H1 (cell line): ENCODE measurements around the gene CHD8. TPM values are rescaled to one million over a fixed set of nuclear protein-coding genes. Genes with fewer than 3 reads are reported as not detected.

Experiments used
- CTCF ChIA-PET: fragments of 300-600 bp; sonication (Branson Sonifier 250); formaldehyde crosslinking; loops from one replicate; lab custom pipeline; 2021; ENCODE audit not compliant: partially characterized antibody; lab: Charles Lee
- POLR2A ChIA-PET: fragments of 300-600 bp; sonication (Branson Sonifier 250); formaldehyde crosslinking; loops from one replicate; lab custom pipeline; 2021; ENCODE audit warnings: inconsistent platforms; ENCODE audit not compliant: partially characterized antibody; lab: Charles Lee
- DNase-seq, 2 experiments: peaks; one replicate each; pipeline versions ENCODE4 v3.0.0 to v3.0.0-alpha.2; 2010 to 2022; ENCODE audit warnings: low spot score in 2 of 2, low read depth in 1 of 2, mixed read lengths in 1 of 2
- FAIRE-seq: peaks from 2 replicates; lab custom pipeline; 2011; peaks lifted over from hg19 to GRCh38; lab: Jason Lieb, UNC
- H2AFZ ChIP-seq: 2 replicates; pipeline ENCODE4 v1.8.1; 2012; ENCODE audit warnings: low read length, inconsistent platforms
- H2AK5ac ChIP-seq: 2 replicates; pipeline ENCODE4 v1.6.1; 2013; ENCODE audit warnings: low read depth, low read length
- H2BK120ac ChIP-seq: replicated peaks from 2 replicates; pipeline ENCODE3; 2013; ENCODE audit warnings: low read depth, low read length, inconsistent platforms
- H2BK12ac ChIP-seq: 2 replicates; pipeline ENCODE4 v1.6.1; 2013; ENCODE audit warnings: low read depth, low read length
- H2BK15ac ChIP-seq: 2 replicates; pipeline ENCODE4 v1.6.1; 2013; ENCODE audit warnings: low read length
- H2BK20ac ChIP-seq: 2 replicates; pipeline ENCODE4 v1.6.1; 2013; ENCODE audit warnings: low read length
- H2BK5ac ChIP-seq: 2 replicates; pipeline ENCODE4 v1.6.1; 2013; ENCODE audit warnings: low read depth, low read length
- H3K14ac ChIP-seq: 2 replicates; pipeline ENCODE4 v1.6.1; 2013; ENCODE audit warnings: inconsistent platforms; ENCODE audit not compliant: insufficient read length
- H3K18ac ChIP-seq: 2 replicates; pipeline ENCODE4 v1.6.1; 2013; ENCODE audit warnings: low read length; ENCODE audit errors: extremely low read depth
- H3K23ac ChIP-seq: 2 replicates; pipeline ENCODE4 v1.6.1; 2013; ENCODE audit warnings: inconsistent platforms; ENCODE audit not compliant: insufficient read length
- H3K23me2 ChIP-seq: 2 replicates; pipeline ENCODE4 v1.6.1; 2013; ENCODE audit warnings: low read depth, low read length
- H3K27ac ChIP-seq: 2 replicates; pipeline ENCODE4 v1.6.1; 2011; ENCODE audit warnings: low read depth, low read length, inconsistent platforms
- H3K27me3 ChIP-seq, 4 experiments: replicated peaks in 1 of 4; 1 replicate in 1 of 4; 2 replicates in 3 of 4; pipeline versions ENCODE4 v1.6.1 to v1.8.1; 2011 to 2013; ENCODE audit warnings: low read length in 3 of 4, mild to moderate bottlenecking in 3 of 4, inconsistent platforms in 2 of 4, mixed read lengths in 2 of 4, moderate library complexity in 1 of 4; ENCODE audit not compliant: control insufficient read depth in 3 of 4, insufficient read depth in 3 of 4; ENCODE audit errors: extremely low read depth in 1 of 4
- H3K36me3 ChIP-seq, 4 experiments: 2 replicates each; pipeline versions ENCODE4 v1.6.1 to v1.8.1; 2011 to 2013; ENCODE audit warnings: mild to moderate bottlenecking in 4 of 4, low read length in 3 of 4, moderate library complexity in 2 of 4, control low read depth in 1 of 4, inconsistent platforms in 1 of 4; ENCODE audit not compliant: insufficient read depth in 4 of 4, control insufficient read depth in 2 of 4
- H3K4ac ChIP-seq: replicated peaks from 2 replicates; pipeline ENCODE3; 2013; ENCODE audit warnings: low read length, low read depth, mixed read lengths, inconsistent platforms; ENCODE audit not compliant: insufficient read length
- H3K4me1 ChIP-seq, 4 experiments: replicated peaks in 1 of 4; 1 replicate in 1 of 4; 2 replicates in 3 of 4; pipeline versions ENCODE4 v1.6.1 to v1.8.1; 2011 to 2013; ENCODE audit warnings: low read length in 3 of 4, inconsistent platforms in 2 of 4, mixed read lengths in 1 of 4; ENCODE audit not compliant: insufficient read depth in 4 of 4, control insufficient read depth in 3 of 4
- H3K4me2 ChIP-seq, 2 experiments: 2 replicates each; pipeline versions ENCODE4 v1.6.1 to v1.8.1; 2011 to 2013; ENCODE audit warnings: low read depth in 2 of 2, low read length in 2 of 2, control low read depth in 1 of 2, inconsistent platforms in 1 of 2, mild to moderate bottlenecking in 1 of 2; ENCODE audit not compliant: insufficient read depth in 1 of 2
- H3K4me3 ChIP-seq, 4 experiments: fragments of 200-600, 300-600 bp in 1 of 4; sonication (generic), shearing (Covaris generic), sonication (Bioruptor Twin) in 1 of 4; 2 replicates each; pipeline versions ENCODE4 v1.5.1 to v1.8.1; 2011 to 2016; ENCODE audit warnings: low read length in 4 of 4, low read depth in 3 of 4, control low read depth in 2 of 4, inconsistent platforms in 2 of 4, mild to moderate bottlenecking in 2 of 4, mixed read lengths in 1 of 4, moderate library complexity in 1 of 4; ENCODE audit not compliant: insufficient read depth in 2 of 4; ENCODE audit errors: extremely low read depth in 1 of 4
- H3K56ac ChIP-seq: replicated peaks from 2 replicates; pipeline ENCODE3; 2013; ENCODE audit warnings: low read depth, mild to moderate bottlenecking, mixed read lengths, low read length, inconsistent platforms; ENCODE audit not compliant: insufficient read length
- H3K79me1 ChIP-seq: 2 replicates; pipeline ENCODE4 v1.6.1; 2013; ENCODE audit warnings: low read depth, low read length, control low read depth
- H3K79me2 ChIP-seq, 2 experiments: 2 replicates each; pipeline versions ENCODE4 v1.6.1 to v1.8.1; 2012 to 2013; ENCODE audit warnings: low read length in 2 of 2, mild to moderate bottlenecking in 2 of 2, inconsistent platforms in 1 of 2; ENCODE audit not compliant: insufficient read depth in 2 of 2, control insufficient read depth in 1 of 2
- H3K9ac ChIP-seq, 4 experiments: replicated peaks in 1 of 4; 1 replicate in 1 of 4; 2 replicates in 3 of 4; pipeline versions ENCODE4 v1.6.1 to v1.8.1; 2011 to 2013; ENCODE audit warnings: low read depth in 3 of 4, low read length in 3 of 4, control low read depth in 2 of 4, mild to moderate bottlenecking in 2 of 4, moderate library complexity in 2 of 4, inconsistent platforms in 1 of 4; ENCODE audit errors: extremely low read depth in 1 of 4
- H3K9me3 ChIP-seq, 2 experiments: 2 replicates each; pipeline versions ENCODE4 v1.6.1 to v1.8.1; 2012 to 2013; ENCODE audit warnings: mild to moderate bottlenecking in 2 of 2, moderate library complexity in 2 of 2, control low read depth in 1 of 2, inconsistent platforms in 1 of 2, low read depth in 1 of 2, low read length in 1 of 2, mixed read lengths in 1 of 2; ENCODE audit not compliant: insufficient read depth in 2 of 2
- H4K20me1 ChIP-seq, 2 experiments: replicated peaks in 1 of 2; 2 replicates each; pipeline versions ENCODE3 to v1.8.1; 2011 to 2013; ENCODE audit warnings: inconsistent platforms in 2 of 2, low read length in 2 of 2, mild to moderate bottlenecking in 1 of 2; ENCODE audit not compliant: insufficient read depth in 2 of 2, control insufficient read depth in 1 of 2
- H4K5ac ChIP-seq: 2 replicates; pipeline ENCODE4 v1.6.1; 2013; ENCODE audit warnings: low read length, low read depth, mixed read lengths, inconsistent platforms; ENCODE audit not compliant: insufficient read length
- H4K8ac ChIP-seq: 2 replicates; pipeline ENCODE4 v1.8.0; 2013; ENCODE audit warnings: mild to moderate bottlenecking, moderate library complexity, low read length, inconsistent platforms; ENCODE audit not compliant: insufficient read depth; ENCODE audit errors: extremely low read depth
- H4K91ac ChIP-seq: replicated peaks from 2 replicates; pipeline ENCODE3; 2013; ENCODE audit warnings: low read length, mixed read lengths, inconsistent platforms; ENCODE audit not compliant: insufficient read length
- EP300 ChIP-seq, 2 experiments: IDR thresholded peaks; 1 replicate in 1 of 2; 2 replicates in 1 of 2; pipeline ENCODE4 v1.6.1; 2011 to 2012; ENCODE audit warnings: low read depth in 2 of 2, low read length in 2 of 2, mild to moderate bottlenecking in 2 of 2, borderline replicate concordance in 1 of 2, inconsistent platforms in 1 of 2, moderate library complexity in 1 of 2
- HDAC2 ChIP-seq, 2 experiments: fragments of 300-600 bp in 1 of 2; sonication (generic) in 1 of 2; IDR thresholded peaks; 2 replicates each; pipeline ENCODE4 v1.6.1; 2011 to 2012; ENCODE audit warnings: low read depth in 2 of 2, low read length in 2 of 2, mild to moderate bottlenecking in 2 of 2, moderate library complexity in 2 of 2, borderline replicate concordance in 1 of 2, inconsistent platforms in 1 of 2
- KDM1A ChIP-seq: fragments of 200-600, 300-600 bp; sonication (generic); IDR thresholded peaks from 2 replicates; pipeline ENCODE4 v1.7.1; 2016; ENCODE audit warnings: mild to moderate bottlenecking, low read length, borderline replicate concordance
- KDM5A ChIP-seq: fragments of 200-600 bp; IDR thresholded peaks from 2 replicates; pipeline ENCODE4 v1.7.1; 2012; ENCODE audit warnings: mild to moderate bottlenecking, low read length, inconsistent platforms, mixed read lengths
- MAX ChIP-seq: IDR thresholded peaks from 2 replicates; pipeline ENCODE4 v1.6.1; 2012; ENCODE audit warnings: inconsistent platforms
- SIX5 ChIP-seq: IDR thresholded peaks from 2 replicates; pipeline ENCODE4 v1.6.1; 2011; ENCODE audit warnings: mild to moderate bottlenecking, low read depth, low read length
- TAF7 ChIP-seq: optimal IDR thresholded peaks from 2 replicates; pipeline ENCODE3; 2011; ENCODE audit warnings: low read depth, mild to moderate bottlenecking, inconsistent platforms, low read length, moderate library complexity, borderline replicate concordance
- WGBS, 2 experiments: shearing (Covaris generic) in 1 of 2; methylation state at CpG; one replicate each; pipeline versions ENCODE4 v1.1.6 to v1.1.7; 2013 to 2015; ENCODE audit warnings: low lambda C conversion rate in 2 of 2, mixed read lengths in 2 of 2, inconsistent platforms in 1 of 2, low coverage in 1 of 2, missing lambda C conversion rate in 1 of 2; ENCODE audit not compliant: insufficient replicate concordance in 2 of 2, insufficient coverage in 1 of 2, insufficient read length in 1 of 2; ENCODE audit errors: extremely low coverage in 1 of 2, missing lambda C conversion rate in 1 of 2; 5-methylcytosine and 5-hydroxymethylcytosine counted together
- polyA plus RNA-seq, 7 experiments: library from polyadenylated mRNA; depleted of rRNA in 3 of 7; stranded (reverse) in 5 of 7; unstranded in 2 of 7; fragments of >200 nt in 5 of 7; fragments of 200-250 nt in 2 of 7; gene quantifications; 1 replicate in 5 of 7; 2 replicates in 1 of 7; 4 replicates in 1 of 7; pipeline versions ENCODE4 v1.2.1 to v1.2.3, GENCODE V29; 2011 to 2013; ENCODE audit warnings: missing spikeins in 2 of 7, mixed read lengths in 2 of 7
- total RNA-seq: library from RNA; stranded (reverse); fragmentation: NEBNext Ultra II Directional; extraction: Animal tissue kit (Norgen Biotek cat#: 25700); gene quantifications from 2 replicates; pipeline ENCODE4 v1.2.1, GENCODE V29; 2021
- TF ChIP-seq, protein P1 (sequence below): IDR thresholded peaks from 2 replicates; pipeline ENCODE4 v1.6.1; 2012; ENCODE audit warnings: low read length, inconsistent platforms

The CHD8 gene
- total and polyA plus RNA-seq, 2 of the 8 experiments (the other 6 are each of a cell fraction or from before 2014, with no cell fraction given): 88.3 to 140 TPM

- Histone ChIP-seq H2BK12ac (no peak overlapping the region), H3K4me2 (no peak overlapping the region), H3K27me3 (no peaks in the 10 kb centered on the region), H3K23me2 (no peaks in the 10 kb centered on the region), H2BK5ac (no peak overlapping the region), H3K4ac (no peak overlapping the region), H3K27ac (no peak overlapping the region), H3K9ac (no peak overlapping the region), H2BK15ac (no peak overlapping the region), H4K5ac (no peak overlapping the region), H3K79me1 (no peaks in the 10 kb centered on the region), H2AFZ (no peak overlapping the region), H3K4me3 (no peak overlapping the region), H2BK20ac (no peak overlapping the region), H4K91ac (no peak overlapping the region), H3K18ac (no peak overlapping the region), H3K9me3 (no peaks in the 10 kb centered on the region), H2BK120ac (no peak overlapping the region), H3K56ac (no peak overlapping the region), H4K8ac (no peak overlapping the region), H3K79me2 (peaks cover 0 to 18% of the 10 kb centered on the region in 2 experiments; a peak in 2 of 4 replicates), H3K14ac (no peak overlapping the region), H3K36me3 (peaks cover 21 to 73% (median 58%) of the 10 kb centered on the region in 4 experiments), H3K23ac (no peak overlapping the region), H3K4me1 (no peaks in the 10 kb centered on the region), H2AK5ac (no peak overlapping the region), H4K20me1 (peaks cover 2 to 3% of the 10 kb centered on the region in 2 experiments)
- DNase-seq (no peak), FAIRE-seq (no peak)
- WGBS, 2 experiments: 82% methylated on average over 4 of the region's 4 CpGs; no CpG with 5 or more reads in 1 of the 2 experiments
- ChIA-PET CTCF (interaction anchor here (0.6 to 0.7 kb wide), 3 partner anchors 13 to 359 kb away, joined by 3 to 5 read pairs (median 3); no protein-coding TSS in a partner anchor), POLR2A (interaction anchor here (0.7 to 1.6 kb wide), 13 partner anchors 9 to 128 kb away, joined by 3 to 7 read pairs (median 4); no protein-coding TSS in a partner anchor)
- TF ChIP-seq EP300 (IDR thresholded peaks at IDR 0.05; ENCODE audit: borderline replicate concordance in 1 of 2, low read depth in 2 of 2, low read length in 2 of 2) (no peak), SIX5 (no peak), MAX (no peak), KDM5A (no peak), KDM1A (no peak), TAF7 (no peak), HDAC2 (IDR thresholded peaks at IDR 0.05; ENCODE audit: borderline replicate concordance in 1 of 2, low read depth in 2 of 2, low read length in 2 of 2) (no peak)
- TF ChIP-seq, protein P1, sequence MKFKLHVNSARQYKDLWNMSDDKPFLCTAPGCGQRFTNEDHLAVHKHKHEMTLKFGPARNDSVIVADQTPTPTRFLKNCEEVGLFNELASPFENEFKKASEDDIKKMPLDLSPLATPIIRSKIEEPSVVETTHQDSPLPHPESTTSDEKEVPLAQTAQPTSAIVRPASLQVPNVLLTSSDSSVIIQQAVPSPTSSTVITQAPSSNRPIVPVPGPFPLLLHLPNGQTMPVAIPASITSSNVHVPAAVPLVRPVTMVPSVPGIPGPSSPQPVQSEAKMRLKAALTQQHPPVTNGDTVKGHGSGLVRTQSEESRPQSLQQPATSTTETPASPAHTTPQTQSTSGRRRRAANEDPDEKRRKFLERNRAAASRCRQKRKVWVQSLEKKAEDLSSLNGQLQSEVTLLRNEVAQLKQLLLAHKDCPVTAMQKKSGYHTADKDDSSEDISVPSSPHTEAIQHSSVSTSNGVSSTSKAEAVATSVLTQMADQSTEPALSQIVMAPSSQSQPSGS: no peak
Measured at GRCh38 chr14:21369949-21370679, 85.8 kb downstream of the CHD8 start.
